ENCODE measurements around the gene RASGRP2. TPM values are rescaled to one million over a fixed set of nuclear protein-coding genes. Genes with fewer than 3 reads are reported as not detected.
A peak's percentile ranks its signal among the peaks of the same experiment; 100 is the strongest.

The RASGRP2 gene
- total and polyA plus RNA-seq, 10 donors: 148 to 283 (median 213) TPM

- Histone ChIP-seq H3K27ac (no peak overlapping the region), H3K27me3 (replicated peaks in 1 of 7) (peaks cover 0 to 7% (median 0%) of the 10 kb centered on the region in 7 donors), H3K36me3 (peaks cover 0 to 71% (median 58%) of the 10 kb centered on the region in 6 donors), H3K4me3 (no peak overlapping the region), H3K4me1 (peaks cover 17 to 74% (median 38%) of the 10 kb centered on the region in 6 donors), H3K9me3 (no peaks in the 10 kb centered on the region)
- 93 to 96% (median 94%) methylated on average over 9 to 12 of the region's 12 CpGs for WGBS, 5 donors
- TF ChIP-seq CTCF (IDR thresholded peaks at IDR 0.05 in 8 of 11, conservative IDR thresholded peaks at IDR 0.05 in 3 of 11) (no peak), POLR2A (IDR thresholded peaks at IDR 0.05) (no peak), POLR2AphosphoS5 (IDR thresholded peaks at IDR 0.05) (peak in 1 of 3 donors; percentile 6)
- intact Hi-C loops (cut with DNase I; ENCODE audit: low total_unique reads): no loop called here
- peak; percentile 73 for DNase-seq
These were observed 4.1 kb downstream of the RASGRP2 start for GRCh38 chr11:64739871-64740270.

DNA sequence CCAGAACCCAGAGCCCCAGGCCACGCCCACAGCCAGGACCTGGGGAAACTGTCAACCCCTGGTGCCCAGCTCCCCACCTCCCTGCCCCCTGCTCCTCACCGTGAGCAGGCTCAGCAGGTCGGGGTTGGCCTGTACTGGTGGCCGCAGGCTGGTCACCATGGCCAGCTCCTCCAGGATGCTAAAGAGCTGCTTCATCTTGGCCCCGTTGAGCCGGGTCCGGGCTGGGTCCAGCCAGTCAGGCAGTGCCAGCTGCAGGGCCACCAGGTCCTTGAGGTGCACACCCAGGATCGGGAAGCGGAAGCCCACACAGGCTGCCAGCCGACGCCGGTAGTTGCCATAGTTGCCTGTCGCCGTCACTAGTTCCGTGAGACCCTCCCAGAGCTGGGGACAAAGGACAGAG is 7.3 kb downstream of the RASGRP2 start:
- Histone ChIP-seq H3K4me3 (no peak overlapping the region), H3K9me3 (no peaks in the 10 kb centered on the region), H3K27me3 (replicated peaks in 1 of 7) (no peaks in the 10 kb centered on the region), H3K27ac (no peak overlapping the region), H3K4me1 (peaks cover 0 to 61% (median 11%) of the 10 kb centered on the region in 6 donors), H3K36me3 (peaks cover 0 to 100% (median 83%) of the 10 kb centered on the region in 6 donors)
- TF ChIP-seq CTCF (IDR thresholded peaks at IDR 0.05 in 8 of 11, conservative IDR thresholded peaks at IDR 0.05 in 3 of 11) (no peak), POLR2A (IDR thresholded peaks at IDR 0.05) (no peak), POLR2AphosphoS5 (IDR thresholded peaks at IDR 0.05) (peak in 2 of 3 donors; percentile 11 to 58)
- peak; percentile 69 for DNase-seq
- intact Hi-C loops (cut with DNase I; ENCODE audit: low total_unique reads): no loop called here
- WGBS, 5 donors: 93 to 96% (median 95%) methylated on average over 11 to 15 of the region's 15 CpGs

GRCh38 chr11:64735725-64736259 is 8.2 kb downstream of the RASGRP2 start:
- H3K27ac ChIP-seq: peak overlapping the region in 1 of 8 donors; percentile 14
- WGBS, 5 donors: 86 to 93% (median 91%) methylated on average over 5 to 9 of the region's 9 CpGs

More at GRCh38 chr11:64735725-64736259, 8.2 kb downstream of the RASGRP2 start:
- DNase-seq: no peak
- TF ChIP-seq CTCF (IDR thresholded peaks at IDR 0.05 in 8 of 11, conservative IDR thresholded peaks at IDR 0.05 in 3 of 11) (no peak), POLR2AphosphoS5 (IDR thresholded peaks at IDR 0.05) (no peak), POLR2A (IDR thresholded peaks at IDR 0.05) (no peak)
- intact Hi-C loops (cut with DNase I; ENCODE audit: low total_unique reads): no loop called here
- peaks cover 0 to 53% (median 3%) of the 10 kb centered on the region in 6 donors for H3K4me1 ChIP-seq
- peaks cover 0 to 100% (median 87%) of the 10 kb centered on the region in 6 donors for H3K36me3 ChIP-seq
- no peak overlapping the region for H3K4me3 ChIP-seq
- no peaks in the 10 kb centered on the region for H3K27me3 ChIP-seq (replicated peaks in 1 of 7)
- no peaks in the 10 kb centered on the region for H3K9me3 ChIP-seq

Measured in spleen (tissue), 11 donors.